HCT116 (cell line): Measurements from ENCODE around the gene ZNF334.

Source experiments
- EZH2 ChIP-seq: fragments of 200-600 bp; sonication (generic); IDR thresholded peaks from 2 replicates; pipeline ENCODE4 v1.6.1; 2017; ENCODE audit warnings: antibody characterized with exemption, mixed run types
- EZH2phosphoT487 ChIP-seq: fragments of 200-600 bp; IDR thresholded peaks from 2 replicates; pipeline ENCODE4 v1.6.1; 2018; ENCODE audit warnings: antibody characterized with exemption, borderline replicate concordance
- TF ChIP-seq, protein P1 (sequence below), 3 experiments: fragments of 200-600 bp in 1 of 3; sonication (generic) in 1 of 3; IDR thresholded peaks in 2 of 3; conservative IDR thresholded peaks in 1 of 3; 2 replicates each; pipeline ENCODE4 v1.5.1; 2012 to 2017; ENCODE audit warnings: low read depth in 2 of 3, low read length in 2 of 3, antibody characterized with exemption in 1 of 3, borderline replicate concordance in 1 of 3, control low read depth in 1 of 3, mild to moderate bottlenecking in 1 of 3, mixed read lengths in 1 of 3, mixed run types in 1 of 3, moderate library complexity in 1 of 3; ENCODE audit not compliant: insufficient read depth in 1 of 3
- TF ChIP-seq, protein P2 (sequence below): IDR thresholded peaks from 2 replicates; pipeline ENCODE4 v1.6.1; 2012

DNA sequence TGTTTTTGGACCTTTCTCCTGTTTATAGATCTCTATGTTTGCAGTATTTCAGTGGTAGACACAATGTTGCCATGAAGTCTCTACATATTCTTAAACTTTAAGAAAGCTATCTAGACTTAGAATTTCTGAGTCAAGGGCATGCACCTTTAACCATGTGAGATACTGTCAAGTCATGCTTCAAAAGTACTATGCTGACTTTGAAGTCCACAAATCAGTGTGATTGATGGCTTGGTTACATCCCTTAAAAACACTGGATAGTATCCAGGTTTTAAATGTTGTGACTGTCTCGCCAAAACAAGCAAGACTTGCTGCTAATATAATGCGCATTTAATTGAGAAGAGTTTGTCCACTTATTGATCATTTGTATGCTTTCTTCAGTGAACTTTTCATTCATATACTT, 30.5 kb downstream of the ZNF334 start:
- TF ChIP-seq EZH2phosphoT487, result no peak
- TF ChIP-seq, protein P1, sequence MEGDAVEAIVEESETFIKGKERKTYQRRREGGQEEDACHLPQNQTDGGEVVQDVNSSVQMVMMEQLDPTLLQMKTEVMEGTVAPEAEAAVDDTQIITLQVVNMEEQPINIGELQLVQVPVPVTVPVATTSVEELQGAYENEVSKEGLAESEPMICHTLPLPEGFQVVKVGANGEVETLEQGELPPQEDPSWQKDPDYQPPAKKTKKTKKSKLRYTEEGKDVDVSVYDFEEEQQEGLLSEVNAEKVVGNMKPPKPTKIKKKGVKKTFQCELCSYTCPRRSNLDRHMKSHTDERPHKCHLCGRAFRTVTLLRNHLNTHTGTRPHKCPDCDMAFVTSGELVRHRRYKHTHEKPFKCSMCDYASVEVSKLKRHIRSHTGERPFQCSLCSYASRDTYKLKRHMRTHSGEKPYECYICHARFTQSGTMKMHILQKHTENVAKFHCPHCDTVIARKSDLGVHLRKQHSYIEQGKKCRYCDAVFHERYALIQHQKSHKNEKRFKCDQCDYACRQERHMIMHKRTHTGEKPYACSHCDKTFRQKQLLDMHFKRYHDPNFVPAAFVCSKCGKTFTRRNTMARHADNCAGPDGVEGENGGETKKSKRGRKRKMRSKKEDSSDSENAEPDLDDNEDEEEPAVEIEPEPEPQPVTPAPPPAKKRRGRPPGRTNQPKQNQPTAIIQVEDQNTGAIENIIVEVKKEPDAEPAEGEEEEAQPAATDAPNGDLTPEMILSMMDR (IDR thresholded peaks at IDR 0.05 in 2 of 3, conservative IDR thresholded peaks at IDR 0.05 in 1 of 3; ENCODE audit: borderline replicate concordance in 1 of 3, insufficient read depth in 1 of 3, low read depth in 2 of 3, low read length in 2 of 3), result no peak
- TF ChIP-seq, protein P2, sequence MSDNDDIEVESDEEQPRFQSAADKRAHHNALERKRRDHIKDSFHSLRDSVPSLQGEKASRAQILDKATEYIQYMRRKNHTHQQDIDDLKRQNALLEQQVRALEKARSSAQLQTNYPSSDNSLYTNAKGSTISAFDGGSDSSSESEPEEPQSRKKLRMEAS, result no peak
- no peak for TF ChIP-seq EZH2
